ENCODE data around the gene PLEKHA4.

DNA sequence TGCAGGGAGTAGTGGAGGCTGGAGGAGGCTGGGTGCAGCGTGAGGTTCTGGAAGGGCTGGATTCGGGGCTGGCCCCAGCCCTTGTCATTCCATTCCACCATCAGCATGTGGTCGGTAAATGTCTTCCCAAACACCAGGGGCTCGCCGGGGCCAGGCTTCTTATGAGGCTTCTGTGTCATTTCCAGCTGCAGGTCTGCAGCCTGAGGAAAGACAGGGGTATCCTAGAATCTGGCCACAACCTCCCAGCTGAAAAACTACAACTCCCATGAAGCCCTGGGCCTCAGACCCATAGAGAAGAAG lies 61.9 kb downstream of the PLEKHA4 start:
- TF ChIP-seq POLR2A (IDR thresholded peaks at IDR 0.05) (no peak), EP300 (IDR thresholded peaks at IDR 0.05) (no peak)
- TF ChIP-seq, protein P1, sequence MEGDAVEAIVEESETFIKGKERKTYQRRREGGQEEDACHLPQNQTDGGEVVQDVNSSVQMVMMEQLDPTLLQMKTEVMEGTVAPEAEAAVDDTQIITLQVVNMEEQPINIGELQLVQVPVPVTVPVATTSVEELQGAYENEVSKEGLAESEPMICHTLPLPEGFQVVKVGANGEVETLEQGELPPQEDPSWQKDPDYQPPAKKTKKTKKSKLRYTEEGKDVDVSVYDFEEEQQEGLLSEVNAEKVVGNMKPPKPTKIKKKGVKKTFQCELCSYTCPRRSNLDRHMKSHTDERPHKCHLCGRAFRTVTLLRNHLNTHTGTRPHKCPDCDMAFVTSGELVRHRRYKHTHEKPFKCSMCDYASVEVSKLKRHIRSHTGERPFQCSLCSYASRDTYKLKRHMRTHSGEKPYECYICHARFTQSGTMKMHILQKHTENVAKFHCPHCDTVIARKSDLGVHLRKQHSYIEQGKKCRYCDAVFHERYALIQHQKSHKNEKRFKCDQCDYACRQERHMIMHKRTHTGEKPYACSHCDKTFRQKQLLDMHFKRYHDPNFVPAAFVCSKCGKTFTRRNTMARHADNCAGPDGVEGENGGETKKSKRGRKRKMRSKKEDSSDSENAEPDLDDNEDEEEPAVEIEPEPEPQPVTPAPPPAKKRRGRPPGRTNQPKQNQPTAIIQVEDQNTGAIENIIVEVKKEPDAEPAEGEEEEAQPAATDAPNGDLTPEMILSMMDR (IDR thresholded peaks at IDR 0.05), result no peak

All from tibial nerve (tissue), 4 donors.